Cardiac muscle cell (in vitro differentiated cells and primary cell): ENCODE data around the gene AFF1. TPM values are rescaled to one million over a fixed set of nuclear protein-coding genes. Genes with fewer than 3 reads are reported as not detected.

Source experiments
- DNase-seq, 2 donors: peaks; one replicate each; pipeline versions ENCODE4 v3.0.0 to v3.0.0-alpha.2; 2010 to 2017; ENCODE audit warnings: low read depth in 1 of 2, low spot score in 1 of 2
- H3K27ac ChIP-seq: fragments of 200-600 bp; sonication (generic); 2 replicates; pipeline ENCODE4 v1.5.1; 2016
- H3K27me3 ChIP-seq: fragments of 200-600 bp; sonication (generic); 2 replicates; pipeline ENCODE4 v1.6.0; 2016; ENCODE audit warnings: control low read depth
- H3K36me3 ChIP-seq: fragments of 200-600 bp; sonication (generic); 2 replicates; pipeline ENCODE4 v1.5.1; 2016; ENCODE audit warnings: control low read depth
- H3K4me1 ChIP-seq: fragments of 200-600 bp; sonication (generic); 2 replicates; pipeline ENCODE4 v1.8.1; 2017; ENCODE audit warnings: low read depth, mild to moderate bottlenecking, mixed run types
- H3K4me3 ChIP-seq: fragments of 200-600 bp; sonication (generic); 2 replicates; pipeline ENCODE4 v1.5.1; 2016; ENCODE audit warnings: mild to moderate bottlenecking
- H3K9me3 ChIP-seq: fragments of 200-600 bp; sonication (generic); 2 replicates; pipeline ENCODE4 v1.5.1; 2017; ENCODE audit warnings: low read depth, mild to moderate bottlenecking, control low read depth
- CTCF ChIP-seq: IDR thresholded peaks from 2 replicates; pipeline ENCODE4 v1.5.1; 2012; ENCODE audit warnings: low read depth, mild to moderate bottlenecking, low read length
- polyA plus RNA-seq: library from polyadenylated mRNA; unstranded; fragments of >200 nt; fragmentation: Nextera tagmentation; extraction: Ambion mirVana; gene quantifications from 2 replicates; pipeline ENCODE4 v1.2.1, GENCODE V29; 2016
- total RNA-seq: library from RNA; depleted of rRNA; stranded (reverse); fragments of >200 nt; gene quantifications from 2 replicates; pipeline ENCODE4 v1.2.3, GENCODE V29; 2016

AFF1 gene
- total and polyA plus RNA-seq, 2 experiments from 2014 or later, result 26.3 to 45.0 TPM

GRCh38 chr4:86967798-86968197 is 33.0 kb downstream of the AFF1 start:
- Histone ChIP-seq H3K36me3 (no peaks in the 10 kb centered on the region), H3K4me3 (no peak overlapping the region), H3K27ac (no peak overlapping the region), H3K4me1 (peaks cover 35% of the 10 kb centered on the region), H3K9me3 (no peaks in the 10 kb centered on the region), H3K27me3 (no peaks in the 10 kb centered on the region)
- DNase-seq, result peak in 1 of 2 donors; percentile 51
- no peak for TF ChIP-seq CTCF

- Histone ChIP-seq H3K9me3 (no peaks in the 10 kb centered on the region), H3K4me3 (no peak overlapping the region), H3K27ac (no peak overlapping the region), H3K4me1 (peaks cover 42% of the 10 kb centered on the region), H3K27me3 (no peaks in the 10 kb centered on the region), H3K36me3 (no peaks in the 10 kb centered on the region)
- no peak for DNase-seq
- TF ChIP-seq CTCF, result no peak
Measured at GRCh38 chr4:86968547-86968946, 33.7 kb downstream of the AFF1 start.

GRCh38 chr4:86970447-86971354 is 35.9 kb downstream of the AFF1 start:
- peak in 1 of 2 donors; percentile 58 for DNase-seq
- Histone ChIP-seq H3K9me3 (no peaks in the 10 kb centered on the region), H3K27ac (peak overlapping the region; percentile 37), H3K36me3 (no peaks in the 10 kb centered on the region), H3K27me3 (no peaks in the 10 kb centered on the region), H3K4me3 (no peak overlapping the region), H3K4me1 (peaks cover 40% of the 10 kb centered on the region)
- no peak for TF ChIP-seq CTCF

GRCh38 chr4:86971355-86971683 is 36.5 kb downstream of the AFF1 start:
- H3K4me1 ChIP-seq, result peaks cover 36% of the 10 kb centered on the region
- no peaks in the 10 kb centered on the region for H3K36me3 ChIP-seq
- H3K9me3 ChIP-seq, result no peaks in the 10 kb centered on the region
- no peaks in the 10 kb centered on the region for H3K27me3 ChIP-seq
- H3K27ac ChIP-seq, result peak overlapping the region; percentile 37
- H3K4me3 ChIP-seq, result no peak overlapping the region
- TF ChIP-seq CTCF, result no peak
- DNase-seq, result no peak

- DNase-seq, result peak; percentile 19 to 50
- H3K9me3 ChIP-seq, result no peaks in the 10 kb centered on the region
- no peak overlapping the region for H3K4me3 ChIP-seq
- no peaks in the 10 kb centered on the region for H3K27me3 ChIP-seq
- H3K36me3 ChIP-seq, result no peaks in the 10 kb centered on the region
- H3K4me1 ChIP-seq, result peaks cover 31% of the 10 kb centered on the region
- peak overlapping the region; percentile 66 for H3K27ac ChIP-seq
- TF ChIP-seq CTCF, result no peak
Measured at GRCh38 chr4:86972997-86973396, 38.2 kb downstream of the AFF1 start.
